Subcutaneous adipose tissue (tissue), 4 donors: ENCODE data around the gene NFIC. TPM values are rescaled to one million over a fixed set of nuclear protein-coding genes. Genes with fewer than 3 reads are reported as not detected.

Source experiments
- total RNA-seq, 4 donors: library from RNA; depleted of rRNA; stranded (reverse); fragments of >200 nt; gene quantifications; one replicate each; pipeline ENCODE4 v1.1.0, GENCODE V29; 2016
- TF ChIP-seq, protein P1 (sequence below): fragments of 450-650 bp; IDR thresholded peaks from one replicate; pipeline ENCODE4 v1.5.1; 2016; ENCODE audit warnings: low read depth, mild to moderate bottlenecking, control low read depth, antibody characterized with exemption, moderate library complexity

Gene NFIC
- total RNA-seq, 4 donors from 2014 or later: 45.2 to 191 (median 76.8) TPM

DNA sequence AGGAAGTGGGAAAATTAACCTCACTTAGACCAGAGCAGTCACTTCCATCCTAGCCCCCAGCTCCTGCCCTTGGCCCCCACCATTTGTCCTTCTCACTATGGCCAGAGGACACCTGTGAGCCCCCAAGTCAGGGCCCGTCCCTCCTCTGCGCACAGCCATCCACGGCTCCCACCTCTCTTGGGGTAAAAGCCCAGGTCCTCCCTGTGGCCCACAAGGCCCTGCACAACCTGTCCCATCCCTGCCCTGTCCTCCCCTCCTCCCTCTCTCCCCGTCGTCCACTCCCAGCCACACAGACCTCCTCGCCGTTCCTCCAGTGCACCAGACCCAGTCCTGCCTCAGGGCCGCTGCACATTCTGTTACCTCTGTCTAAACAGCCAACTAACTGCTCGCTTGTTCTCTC lies 60.0 kb downstream of the NFIC start:
- TF ChIP-seq, protein P1, sequence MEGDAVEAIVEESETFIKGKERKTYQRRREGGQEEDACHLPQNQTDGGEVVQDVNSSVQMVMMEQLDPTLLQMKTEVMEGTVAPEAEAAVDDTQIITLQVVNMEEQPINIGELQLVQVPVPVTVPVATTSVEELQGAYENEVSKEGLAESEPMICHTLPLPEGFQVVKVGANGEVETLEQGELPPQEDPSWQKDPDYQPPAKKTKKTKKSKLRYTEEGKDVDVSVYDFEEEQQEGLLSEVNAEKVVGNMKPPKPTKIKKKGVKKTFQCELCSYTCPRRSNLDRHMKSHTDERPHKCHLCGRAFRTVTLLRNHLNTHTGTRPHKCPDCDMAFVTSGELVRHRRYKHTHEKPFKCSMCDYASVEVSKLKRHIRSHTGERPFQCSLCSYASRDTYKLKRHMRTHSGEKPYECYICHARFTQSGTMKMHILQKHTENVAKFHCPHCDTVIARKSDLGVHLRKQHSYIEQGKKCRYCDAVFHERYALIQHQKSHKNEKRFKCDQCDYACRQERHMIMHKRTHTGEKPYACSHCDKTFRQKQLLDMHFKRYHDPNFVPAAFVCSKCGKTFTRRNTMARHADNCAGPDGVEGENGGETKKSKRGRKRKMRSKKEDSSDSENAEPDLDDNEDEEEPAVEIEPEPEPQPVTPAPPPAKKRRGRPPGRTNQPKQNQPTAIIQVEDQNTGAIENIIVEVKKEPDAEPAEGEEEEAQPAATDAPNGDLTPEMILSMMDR: no peak

DNA sequence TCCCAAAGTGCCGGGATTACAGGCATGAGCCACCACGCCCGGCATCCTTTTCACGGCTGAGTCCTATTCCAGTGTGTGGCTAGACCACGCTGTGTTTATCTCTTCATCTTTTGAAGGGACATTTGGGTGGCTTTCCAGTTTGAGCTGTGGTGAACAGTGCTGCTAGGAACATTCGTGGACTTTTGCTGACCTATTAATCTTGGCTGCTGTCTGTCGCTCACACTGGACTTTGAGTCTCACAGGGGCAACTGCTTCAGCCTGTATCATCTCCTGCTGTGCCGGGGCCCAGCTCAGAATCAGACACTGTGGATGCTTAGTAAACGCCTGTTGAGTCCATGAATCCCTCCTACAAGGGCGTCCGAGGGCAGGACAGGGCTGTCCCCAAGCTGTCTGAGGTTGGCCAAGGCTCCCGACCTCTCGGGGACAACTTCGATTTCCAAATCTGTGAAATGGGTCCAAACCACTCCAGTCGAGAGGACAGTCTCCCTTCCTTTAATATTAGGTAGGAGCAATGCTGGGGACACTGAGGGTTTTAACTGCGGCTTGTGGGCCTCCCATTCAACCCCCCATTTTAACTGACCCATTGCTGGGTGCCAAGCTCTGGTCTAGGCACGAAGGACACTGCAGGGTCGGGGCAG lies 65.5 kb downstream of the NFIC start:
- TF ChIP-seq, protein P1: no peak

DNA sequence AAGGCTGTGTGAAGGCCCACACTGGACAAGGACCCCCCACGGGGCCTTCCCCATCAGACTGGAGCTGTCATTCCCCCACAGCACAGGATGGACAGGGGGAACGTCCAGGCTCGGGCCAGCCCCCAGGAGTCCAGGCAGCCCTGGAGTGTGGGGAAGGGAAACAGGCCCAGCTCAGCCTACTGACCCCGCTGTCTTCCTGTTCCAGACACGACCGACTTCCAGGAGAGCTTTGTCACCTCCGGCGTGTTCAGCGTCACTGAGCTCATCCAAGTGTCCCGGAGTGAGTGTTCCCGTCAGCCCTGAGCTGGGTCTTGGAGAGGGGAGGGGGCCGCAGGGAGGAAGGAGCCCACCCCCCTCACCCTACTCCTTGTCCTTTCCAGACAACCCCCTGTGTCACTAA lies 66.9 kb downstream of the NFIC start:
- TF ChIP-seq, protein P1: no peak

DNA sequence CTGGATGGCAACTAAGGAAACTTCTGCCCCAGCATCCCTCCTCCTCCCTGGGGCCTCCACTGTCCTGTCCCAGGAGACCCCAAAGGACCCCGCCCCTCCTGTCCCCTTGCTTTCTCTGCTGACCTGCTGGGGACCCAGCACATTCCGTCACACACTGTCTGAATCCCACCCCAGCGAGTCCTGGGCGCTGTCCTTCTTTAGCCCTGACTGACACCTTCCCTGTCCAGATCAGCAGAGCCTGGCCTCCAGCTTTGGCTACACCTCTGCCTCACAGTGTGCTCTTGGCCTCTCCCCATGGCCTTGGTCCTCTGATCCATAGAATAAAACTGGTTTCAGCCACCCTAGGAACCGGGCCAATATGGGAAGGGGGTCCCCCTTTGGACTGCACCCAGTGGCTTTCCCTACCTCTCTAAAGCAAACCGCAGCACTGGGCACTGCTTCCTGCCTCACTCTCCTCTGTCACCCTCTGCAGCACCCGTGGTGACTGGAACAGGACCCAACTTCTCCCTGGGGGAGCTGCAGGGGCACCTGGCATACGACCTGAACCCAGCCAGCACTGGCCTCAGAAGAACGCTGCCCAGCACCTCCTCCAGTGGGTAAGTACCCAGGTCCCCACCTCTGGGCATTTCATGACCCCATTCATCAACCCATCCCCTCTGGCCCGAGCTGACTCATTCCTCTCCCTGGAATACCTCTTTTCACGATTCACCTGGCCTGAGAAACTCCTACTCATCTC lies 67.6 kb downstream of the NFIC start:
- TF ChIP-seq, protein P1: no peak

DNA sequence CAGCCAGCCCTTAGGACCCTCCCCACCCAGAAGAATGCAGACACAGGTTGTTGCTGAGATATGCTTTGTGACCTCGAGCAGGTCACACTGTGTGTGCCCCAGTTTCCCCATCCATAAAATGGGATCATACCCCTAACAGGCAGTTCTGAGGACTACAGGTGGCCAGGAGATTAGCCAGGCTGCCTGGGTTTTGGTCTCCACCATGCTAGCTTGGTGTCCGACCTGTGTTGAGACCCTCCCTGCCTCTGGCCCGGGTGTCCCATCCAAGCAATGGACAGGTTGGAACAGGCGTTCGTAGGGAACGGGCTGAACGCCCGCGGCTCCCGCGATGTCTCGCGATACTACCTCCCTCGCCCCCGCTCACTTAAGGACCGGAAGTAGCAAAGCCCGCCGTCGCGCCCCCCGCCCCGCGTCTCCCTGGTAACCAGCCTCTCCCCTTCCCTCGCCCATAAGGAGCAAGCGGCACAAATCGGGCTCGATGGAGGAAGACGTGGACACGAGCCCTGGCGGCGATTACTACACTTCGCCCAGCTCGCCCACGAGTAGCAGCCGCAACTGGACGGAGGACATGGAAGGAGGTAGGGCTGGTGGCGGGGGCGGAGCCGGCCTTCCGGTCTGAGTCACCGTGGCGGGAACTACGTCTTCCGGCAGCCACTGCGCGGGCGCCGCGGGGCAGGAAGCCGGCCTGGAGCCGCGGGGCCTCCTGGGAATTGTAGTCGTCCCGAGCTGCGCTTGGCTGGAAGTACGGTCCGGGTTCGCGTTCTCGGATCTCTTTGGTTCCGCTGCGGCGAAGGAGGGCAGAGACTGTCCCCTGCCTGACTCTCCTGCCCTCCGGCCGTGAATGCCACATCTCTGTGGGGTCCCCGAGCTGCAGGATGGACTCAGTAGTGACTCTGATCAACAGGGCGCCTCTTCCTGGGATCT lies 68.5 kb downstream of the NFIC start:
- TF ChIP-seq, protein P1: no peak

DNA sequence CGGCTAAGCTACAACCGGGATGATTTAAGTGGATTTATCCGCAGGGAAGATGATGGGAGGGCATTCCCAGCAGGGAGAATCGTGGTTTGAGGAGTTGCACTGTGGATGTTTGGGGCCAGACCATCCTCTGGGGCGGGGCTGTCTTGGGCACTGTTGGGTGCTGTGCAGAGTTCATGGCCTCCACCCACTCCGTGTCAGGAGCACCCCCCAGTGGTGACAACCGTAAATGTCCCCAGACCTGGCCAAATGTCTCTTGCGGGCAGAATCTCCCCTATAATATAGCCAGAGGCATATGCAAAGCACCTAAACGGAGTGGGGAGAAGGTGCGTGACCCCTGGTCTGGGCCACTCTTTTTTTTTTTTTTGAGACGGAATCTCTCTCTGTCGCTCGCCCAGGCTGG lies 73.7 kb downstream of the NFIC start:
- TF ChIP-seq, protein P1: no peak
